ENCODE results near the gene DCTN1. TPM values are rescaled to one million over a fixed set of nuclear protein-coding genes. Genes with fewer than 3 reads are reported as not detected.
"Not testable (repeated sequence)": the region's sequence is repeated elsewhere in the genome, so short reads cannot be mapped to it uniquely, and the experiment has no call there.

DCTN1 gene
- total and polyA plus RNA-seq, 4 donors, result 69.9 to 142 (median 104) TPM

- WGBS, 2 donors, result 79 to 90% methylated on average over 1 of the region's 1 CpG
- Histone ChIP-seq H3K27me3 (ENCODE audit: control insufficient read depth in 3 of 3, insufficient read depth in 3 of 3, low read length in 2 of 3) (no peaks in the 10 kb centered on the region), H3K27ac (ENCODE audit: low read depth in 1 of 2, low read length in 1 of 2) (no peak overlapping the region), H3K9ac (ENCODE audit: insufficient read depth in 1 of 2, low read length in 2 of 2) (no peak overlapping the region), H3K4me1 (ENCODE audit: control insufficient read depth in 5 of 5, insufficient read depth in 5 of 5, low read length in 5 of 5) (no peaks in the 10 kb centered on the region), H3K4me3 (no peak overlapping the region), H3K36me3 (ENCODE audit: control insufficient read depth in 4 of 4, insufficient read depth in 4 of 4, low read length in 4 of 4) (peaks cover 0 to 2% (median 0%) of the 10 kb centered on the region in 4 donors), H3K9me3 (ENCODE audit: control insufficient read depth in 4 of 4, insufficient read depth in 3 of 4, low read length in 3 of 4) (no peaks in the 10 kb centered on the region)
- no peak for ATAC-seq (ENCODE audit: insufficient read depth, low FRiP score)
- TF ChIP-seq, protein P1, sequence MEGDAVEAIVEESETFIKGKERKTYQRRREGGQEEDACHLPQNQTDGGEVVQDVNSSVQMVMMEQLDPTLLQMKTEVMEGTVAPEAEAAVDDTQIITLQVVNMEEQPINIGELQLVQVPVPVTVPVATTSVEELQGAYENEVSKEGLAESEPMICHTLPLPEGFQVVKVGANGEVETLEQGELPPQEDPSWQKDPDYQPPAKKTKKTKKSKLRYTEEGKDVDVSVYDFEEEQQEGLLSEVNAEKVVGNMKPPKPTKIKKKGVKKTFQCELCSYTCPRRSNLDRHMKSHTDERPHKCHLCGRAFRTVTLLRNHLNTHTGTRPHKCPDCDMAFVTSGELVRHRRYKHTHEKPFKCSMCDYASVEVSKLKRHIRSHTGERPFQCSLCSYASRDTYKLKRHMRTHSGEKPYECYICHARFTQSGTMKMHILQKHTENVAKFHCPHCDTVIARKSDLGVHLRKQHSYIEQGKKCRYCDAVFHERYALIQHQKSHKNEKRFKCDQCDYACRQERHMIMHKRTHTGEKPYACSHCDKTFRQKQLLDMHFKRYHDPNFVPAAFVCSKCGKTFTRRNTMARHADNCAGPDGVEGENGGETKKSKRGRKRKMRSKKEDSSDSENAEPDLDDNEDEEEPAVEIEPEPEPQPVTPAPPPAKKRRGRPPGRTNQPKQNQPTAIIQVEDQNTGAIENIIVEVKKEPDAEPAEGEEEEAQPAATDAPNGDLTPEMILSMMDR (IDR thresholded peaks at IDR 0.05; ENCODE audit: control extremely low read depth, extremely low read depth), result no peak
- DNase-seq, result no peak
These were observed 32.8 kb downstream of the DCTN1 start for GRCh38 chr2:74347303-74347702.

DNA sequence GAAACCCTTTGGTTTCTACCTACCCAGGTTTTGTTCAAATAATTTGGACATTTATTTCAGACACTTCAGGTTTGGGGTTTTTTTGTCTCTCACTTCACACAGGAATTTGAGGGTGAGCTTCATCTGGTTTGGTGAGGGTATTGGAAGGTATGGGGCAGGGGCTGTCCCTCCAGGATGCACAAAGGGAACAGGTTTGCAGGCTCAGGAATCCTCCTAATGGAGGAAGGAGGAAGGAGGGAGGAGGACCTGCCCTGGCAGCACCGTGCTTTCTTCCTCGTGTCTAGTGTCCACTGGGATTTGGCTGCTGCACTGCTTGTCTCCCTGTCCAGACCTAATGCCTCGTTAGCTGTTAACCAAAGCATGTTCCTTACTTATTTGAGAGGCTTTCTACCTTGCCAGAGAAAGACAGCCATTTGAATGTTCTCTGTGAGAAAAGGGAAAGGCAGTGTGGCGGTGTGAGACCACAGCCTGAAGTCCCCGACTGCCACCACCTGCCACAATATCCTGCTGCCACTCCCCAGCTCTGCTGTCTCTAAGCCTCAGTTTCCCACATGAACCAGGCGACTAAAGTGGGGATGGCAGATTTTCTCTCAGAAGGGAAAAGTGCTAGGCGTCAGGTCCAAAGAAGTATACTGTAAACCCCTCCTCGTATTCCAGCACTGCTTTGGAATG lies 34.7 kb downstream of the DCTN1 start:
- Histone ChIP-seq H3K36me3 (ENCODE audit: control insufficient read depth in 4 of 4, insufficient read depth in 4 of 4, low read length in 4 of 4) (peaks cover 0 to 2% (median 0%) of the 10 kb centered on the region in 4 donors), H3K4me1 (ENCODE audit: control insufficient read depth in 5 of 5, insufficient read depth in 5 of 5, low read length in 5 of 5) (no peaks in the 10 kb centered on the region), H3K9me3 (ENCODE audit: control insufficient read depth in 4 of 4, insufficient read depth in 3 of 4, low read length in 3 of 4) (no peaks in the 10 kb centered on the region), H3K27ac (ENCODE audit: low read depth in 1 of 2, low read length in 1 of 2) (no peak overlapping the region), H3K27me3 (ENCODE audit: control insufficient read depth in 3 of 3, insufficient read depth in 3 of 3, low read length in 2 of 3) (no peaks in the 10 kb centered on the region), H3K9ac (ENCODE audit: insufficient read depth in 1 of 2, low read length in 2 of 2) (no peak overlapping the region), H3K4me3 (no peak overlapping the region)
- 79 to 85% methylated on average over 8 of the region's 8 CpGs for WGBS, 2 donors
- TF ChIP-seq, protein P1 (IDR thresholded peaks at IDR 0.05; ENCODE audit: control extremely low read depth, extremely low read depth), result no peak
- ATAC-seq (ENCODE audit: insufficient read depth, low FRiP score), result no peak
- no peak for DNase-seq

- TF ChIP-seq, protein P1 (IDR thresholded peaks at IDR 0.05; ENCODE audit: control extremely low read depth, extremely low read depth), result no peak
- H3K36me3 ChIP-seq (ENCODE audit: control insufficient read depth in 4 of 4, insufficient read depth in 4 of 4, low read length in 4 of 4), result no peaks in the 10 kb centered on the region
- no peaks in the 10 kb centered on the region for H3K4me1 ChIP-seq (ENCODE audit: control insufficient read depth in 5 of 5, insufficient read depth in 5 of 5, low read length in 5 of 5)
- no peak within 1 kb of the TSS for H3K4me3 ChIP-seq
- no peak within 1 kb of the TSS for H3K27ac ChIP-seq (ENCODE audit: low read depth in 1 of 2, low read length in 1 of 2)
- 77 to 84% methylated on average over 2 of the region's 2 CpGs for WGBS, 2 donors
- H3K27me3 ChIP-seq (ENCODE audit: control insufficient read depth in 3 of 3, insufficient read depth in 3 of 3, low read length in 2 of 3), result no peaks in the 10 kb centered on the region
- no peak for ATAC-seq (ENCODE audit: insufficient read depth, low FRiP score)
- H3K9me3 ChIP-seq (ENCODE audit: control insufficient read depth in 4 of 4, insufficient read depth in 3 of 4, low read length in 3 of 4), result no peaks in the 10 kb centered on the region
- DNase-seq, result no peak
- H3K9ac ChIP-seq (ENCODE audit: insufficient read depth in 1 of 2, low read length in 2 of 2), result no peak within 1 kb of the TSS
These were observed 36.8 kb downstream of the DCTN1 start, which contains the start of gene SLC4A5 for GRCh38 chr2:74343316-74343715. TSS of gene SLC4A5 (minus strand) at chr2:74343416. CDS start at chr2:74315023, 28,393 bp downstream.

DNA sequence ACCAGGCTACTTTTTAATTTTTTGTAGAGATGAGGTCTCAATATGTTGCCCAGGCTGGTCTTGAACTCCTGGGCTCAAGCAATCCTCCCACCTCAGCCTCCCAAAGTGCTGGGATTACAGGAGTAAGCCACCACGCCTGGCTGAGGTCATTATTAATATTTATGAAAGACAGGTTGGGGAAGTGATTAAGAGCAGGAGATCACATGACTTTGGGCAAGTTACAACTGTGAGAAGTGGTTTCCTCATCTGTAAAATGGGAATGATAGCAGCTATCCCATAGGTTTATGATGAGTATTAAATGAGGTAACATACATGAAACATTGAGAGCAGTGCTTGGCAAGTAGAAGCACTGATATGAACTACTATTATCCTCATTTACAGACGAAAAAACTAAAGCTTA lies 43.9 kb downstream of the DCTN1 start:
- DNase-seq; H3K27ac ChIP-seq (ENCODE audit: low read depth in 1 of 2, low read length in 1 of 2); H3K4me3 ChIP-seq; H3K9me3 ChIP-seq (ENCODE audit: control insufficient read depth in 4 of 4, insufficient read depth in 3 of 4, low read length in 3 of 4); H3K4me1 ChIP-seq (ENCODE audit: control insufficient read depth in 5 of 5, insufficient read depth in 5 of 5, low read length in 5 of 5); H3K36me3 ChIP-seq (ENCODE audit: control insufficient read depth in 4 of 4, insufficient read depth in 4 of 4, low read length in 4 of 4); ATAC-seq (ENCODE audit: insufficient read depth, low FRiP score); H3K27me3 ChIP-seq (ENCODE audit: control insufficient read depth in 3 of 3, insufficient read depth in 3 of 3, low read length in 2 of 3); H3K9ac ChIP-seq (ENCODE audit: insufficient read depth in 1 of 2, low read length in 2 of 2): not testable (repeated sequence)
- 70 to 82% methylated on average over 2 of the region's 2 CpGs for WGBS, 2 donors

Data from lung (tissue), 12 donors.